Uterus (tissue), 4 donors: Measurements from ENCODE around the gene FMNL1. TPM values are rescaled to one million over a fixed set of nuclear protein-coding genes. Genes with fewer than 3 reads are reported as not detected.

ENCODE experiments used
- DNase-seq, 2 donors: peaks; one replicate each; pipeline ENCODE4 v3.0.0-alpha.2; 2019 to 2020
- H3K27ac ChIP-seq, 2 donors: fragments of 200-600 bp; sonication (generic); 1 replicate in 1 of 2; 2 replicates in 1 of 2; pipeline ENCODE4 v1.5.1; 2016 to 2018
- H3K27me3 ChIP-seq, 2 donors: fragments of 200-600 bp; sonication (generic); one replicate each; pipeline ENCODE4 v1.5.1; 2018 to 2019; ENCODE audit warnings: control low read depth in 1 of 2
- H3K36me3 ChIP-seq, 2 donors: fragments of 200-600 bp; sonication (generic); one replicate each; pipeline ENCODE4 v1.5.1; 2019; ENCODE audit warnings: control low read depth in 1 of 2
- H3K4me1 ChIP-seq, 2 donors: fragments of 200-600 bp; sonication (generic); one replicate each; pipeline ENCODE4 v1.5.1; 2018 to 2019; ENCODE audit warnings: control low read depth in 1 of 2
- H3K4me3 ChIP-seq, 2 donors: fragments of 200-600 bp; sonication (generic); 1 replicate in 1 of 2; 2 replicates in 1 of 2; pipeline ENCODE4 v1.5.1; 2018 to 2019; ENCODE audit warnings: mild to moderate bottlenecking in 1 of 2
- H3K9me3 ChIP-seq, 2 donors: fragments of 200-600 bp; sonication (generic); one replicate each; pipeline ENCODE4 v1.5.1; 2019; ENCODE audit warnings: control low read depth in 1 of 2
- POLR2A ChIP-seq, 2 donors: fragments of 450-650 bp; IDR thresholded peaks; one replicate each; pipeline ENCODE4 v1.6.1; 2016; ENCODE audit warnings: antibody characterized with exemption in 2 of 2, mild to moderate bottlenecking in 1 of 2, moderate library complexity in 1 of 2
- intact Hi-C: fragments of 100-400 bp; cut with DNase I; formaldehyde crosslinking; loops from one replicate; pipeline ENCODE4 v1.15.1; 2023; ENCODE audit warnings: low total_unique reads
- total RNA-seq, 4 donors: library from RNA; depleted of rRNA in 3 of 4; stranded (reverse); fragments of >200 nt in 3 of 4; gene quantifications; one replicate each; pipeline versions ENCODE4 v1.1.0 to v1.2.4, GENCODE V29; 2014 to 2023
- TF ChIP-seq, protein P1 (sequence below), 4 experiments: fragments of 200-600 bp in 2 of 4; fragments of 450-650 bp in 2 of 4; sonication (generic) in 2 of 4; IDR thresholded peaks; one replicate each; pipeline ENCODE4 v1.5.1; 2016 to 2019; ENCODE audit warnings: antibody characterized with exemption in 4 of 4, mild to moderate bottlenecking in 2 of 4, moderate library complexity in 1 of 4
- donor health status: DM: yes; HTN: yes; CAD: no.

FMNL1 gene
- total RNA-seq, 4 donors from 2014 or later: 2.6 to 12.3 (median 3.6) TPM

DNA sequence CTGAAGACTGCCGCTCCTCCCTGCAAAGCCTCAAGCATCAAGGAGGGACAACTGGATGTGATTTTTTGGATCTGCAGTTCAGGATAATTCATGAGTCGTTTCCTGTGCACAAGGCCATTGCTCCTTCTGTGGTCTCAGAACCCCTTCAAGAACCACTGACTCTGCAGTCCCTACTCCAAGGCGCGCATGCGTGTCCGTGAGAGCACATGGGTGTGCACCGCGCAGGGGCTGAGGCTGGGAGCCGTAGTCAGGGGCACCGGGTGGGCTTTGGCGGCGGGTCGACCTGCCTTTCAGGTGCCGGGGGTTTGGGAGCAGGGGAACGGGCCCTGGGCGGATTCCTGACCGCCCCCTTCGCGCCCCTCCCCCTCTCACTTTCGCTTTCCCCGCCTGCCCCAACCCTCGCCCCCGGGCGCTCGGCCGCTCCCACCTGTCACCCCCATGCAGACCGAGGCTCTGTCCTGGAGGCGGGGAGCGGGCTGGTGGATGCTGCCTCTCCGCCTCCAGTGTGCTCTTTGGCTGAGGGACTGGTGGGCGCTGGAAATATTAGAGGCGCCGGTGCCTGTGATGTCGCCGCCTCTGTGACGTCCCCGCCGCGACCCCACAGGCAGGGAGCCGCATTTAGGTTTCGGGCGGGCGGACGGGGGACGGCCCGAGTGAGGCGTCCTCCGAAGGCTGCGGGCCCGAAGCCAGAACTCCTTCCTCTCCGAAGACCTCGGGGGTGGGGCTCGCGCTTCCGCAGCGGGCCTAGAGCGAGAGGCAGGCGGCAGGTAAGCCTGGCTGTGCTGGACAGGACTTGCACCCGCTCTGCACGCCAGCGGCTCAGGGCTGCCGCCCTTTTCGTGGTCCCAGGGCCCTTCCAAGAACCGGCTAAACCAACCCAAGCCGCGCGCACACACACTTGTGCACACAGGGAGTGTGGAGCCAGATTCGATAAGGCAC is 40.2 kb downstream of the FMNL1 start, which contains the start of gene SPATA32:
Gene SPATA32, minus strand, starts transcription at position 518 of the 939 bp plus-strand sequence. Its CDS starts 78 bp downstream, at position 440.
- Histone ChIP-seq H3K4me1 (peaks cover 0 to 7% of the 10 kb centered on the region in 2 donors), H3K27me3 (no peaks in the 10 kb centered on the region), H3K27ac (peak within 1 kb of the TSS in 1 of 2 donors; percentile 40), H3K4me3 (peak within 1 kb of the TSS; percentile 47 to 71), H3K36me3 (no peaks in the 10 kb centered on the region), H3K9me3 (no peaks in the 10 kb centered on the region)
- no peak for TF ChIP-seq POLR2A (IDR thresholded peaks at IDR 0.05)
- TF ChIP-seq, protein P1, sequence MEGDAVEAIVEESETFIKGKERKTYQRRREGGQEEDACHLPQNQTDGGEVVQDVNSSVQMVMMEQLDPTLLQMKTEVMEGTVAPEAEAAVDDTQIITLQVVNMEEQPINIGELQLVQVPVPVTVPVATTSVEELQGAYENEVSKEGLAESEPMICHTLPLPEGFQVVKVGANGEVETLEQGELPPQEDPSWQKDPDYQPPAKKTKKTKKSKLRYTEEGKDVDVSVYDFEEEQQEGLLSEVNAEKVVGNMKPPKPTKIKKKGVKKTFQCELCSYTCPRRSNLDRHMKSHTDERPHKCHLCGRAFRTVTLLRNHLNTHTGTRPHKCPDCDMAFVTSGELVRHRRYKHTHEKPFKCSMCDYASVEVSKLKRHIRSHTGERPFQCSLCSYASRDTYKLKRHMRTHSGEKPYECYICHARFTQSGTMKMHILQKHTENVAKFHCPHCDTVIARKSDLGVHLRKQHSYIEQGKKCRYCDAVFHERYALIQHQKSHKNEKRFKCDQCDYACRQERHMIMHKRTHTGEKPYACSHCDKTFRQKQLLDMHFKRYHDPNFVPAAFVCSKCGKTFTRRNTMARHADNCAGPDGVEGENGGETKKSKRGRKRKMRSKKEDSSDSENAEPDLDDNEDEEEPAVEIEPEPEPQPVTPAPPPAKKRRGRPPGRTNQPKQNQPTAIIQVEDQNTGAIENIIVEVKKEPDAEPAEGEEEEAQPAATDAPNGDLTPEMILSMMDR (IDR thresholded peaks at IDR 0.05): no peak
- peak in 1 of 2 donors; percentile 52 for DNase-seq
- intact Hi-C loops: no loop called here

DNA sequence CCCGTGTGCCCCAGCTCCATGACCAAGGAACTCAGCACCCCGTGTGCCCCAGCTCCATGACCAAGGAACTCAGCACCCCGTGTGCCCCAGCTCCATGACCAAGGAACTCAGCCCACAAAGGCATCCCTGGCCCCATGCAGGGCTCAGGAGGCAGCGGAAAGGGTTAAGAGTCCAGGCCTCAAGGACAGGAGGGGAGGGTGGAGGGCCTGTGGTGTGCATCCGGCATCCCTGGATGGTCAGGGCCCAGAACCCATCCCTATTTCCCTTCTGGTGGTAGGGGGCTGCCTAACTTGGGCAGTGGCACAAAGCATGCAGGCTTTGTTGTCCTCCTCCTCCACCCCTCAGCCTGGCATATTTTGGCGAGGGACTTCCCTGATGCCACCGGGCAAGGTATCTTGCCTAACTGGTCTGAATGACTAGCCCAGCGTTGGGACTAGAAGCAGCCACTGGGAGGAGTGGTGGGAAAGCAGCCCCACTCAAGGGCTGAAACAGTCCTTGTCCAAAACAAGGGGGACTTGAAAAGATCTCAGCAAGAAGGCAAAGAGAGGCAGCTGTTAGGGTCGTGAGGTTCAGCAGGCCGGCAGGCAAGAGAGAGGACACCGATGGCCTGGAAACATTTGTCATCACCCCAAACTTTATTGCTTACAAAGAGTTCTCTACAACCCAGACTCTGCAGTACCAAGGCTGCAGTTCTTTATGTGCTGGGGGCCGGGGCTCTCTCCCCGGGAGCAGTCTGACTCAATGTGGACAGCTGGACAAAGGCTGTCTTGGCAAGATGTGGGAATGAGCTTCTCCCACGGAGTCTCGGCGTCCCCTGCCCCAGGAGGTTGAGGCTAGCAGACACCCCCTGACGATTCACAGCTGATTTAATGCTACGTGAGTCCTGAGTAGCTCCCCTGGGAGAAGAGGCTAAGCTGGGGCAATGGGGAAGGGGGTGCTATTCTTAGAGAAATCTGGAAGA is 41.1 kb downstream of the FMNL1 start:
- H3K36me3 ChIP-seq: no peaks in the 10 kb centered on the region
- no peak for DNase-seq
- no peak for TF ChIP-seq POLR2A (IDR thresholded peaks at IDR 0.05)
- TF ChIP-seq, protein P1 (IDR thresholded peaks at IDR 0.05): no peak

DNA sequence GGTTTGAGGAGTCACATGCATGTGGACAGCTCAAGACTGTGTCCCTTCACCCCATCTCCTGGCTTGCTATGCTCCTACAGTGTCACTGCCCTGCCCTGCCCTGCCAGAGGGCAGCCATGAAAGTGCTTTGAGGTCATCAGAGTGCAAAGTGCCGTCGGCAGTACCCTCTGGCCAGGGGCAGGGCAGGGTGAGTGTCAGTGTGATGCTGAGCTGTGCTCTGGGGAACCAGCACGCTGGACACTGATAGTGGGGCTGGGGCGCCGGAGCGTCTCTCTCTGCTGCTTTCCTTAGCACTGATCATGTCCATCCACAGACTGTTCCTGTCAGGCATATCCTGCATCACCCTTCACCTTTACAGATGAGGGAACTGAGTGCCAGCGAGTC is 41.8 kb downstream of the FMNL1 start:
- Histone ChIP-seq H3K9me3 (no peaks in the 10 kb centered on the region), H3K4me1 (peaks cover 0 to 7% of the 10 kb centered on the region in 2 donors), H3K36me3 (no peaks in the 10 kb centered on the region), H3K27ac (peak overlapping the region in 1 of 2 donors; percentile 9), H3K4me3 (no peak overlapping the region), H3K27me3 (no peaks in the 10 kb centered on the region)
- intact Hi-C loops: no loop called here
- TF ChIP-seq, protein P1 (IDR thresholded peaks at IDR 0.05): no peak
- no peak for TF ChIP-seq POLR2A (IDR thresholded peaks at IDR 0.05)
- no peak for DNase-seq

More for the DNA sequence above, 41.1 kb downstream of the FMNL1 start:
- Histone ChIP-seq H3K27ac (peak overlapping the region in 1 of 2 donors; percentile 9), H3K4me1 (peaks cover 0 to 7% of the 10 kb centered on the region in 2 donors), H3K4me3 (no peak overlapping the region), H3K9me3 (no peaks in the 10 kb centered on the region), H3K27me3 (no peaks in the 10 kb centered on the region)
- intact Hi-C loops: no loop called here

DNA sequence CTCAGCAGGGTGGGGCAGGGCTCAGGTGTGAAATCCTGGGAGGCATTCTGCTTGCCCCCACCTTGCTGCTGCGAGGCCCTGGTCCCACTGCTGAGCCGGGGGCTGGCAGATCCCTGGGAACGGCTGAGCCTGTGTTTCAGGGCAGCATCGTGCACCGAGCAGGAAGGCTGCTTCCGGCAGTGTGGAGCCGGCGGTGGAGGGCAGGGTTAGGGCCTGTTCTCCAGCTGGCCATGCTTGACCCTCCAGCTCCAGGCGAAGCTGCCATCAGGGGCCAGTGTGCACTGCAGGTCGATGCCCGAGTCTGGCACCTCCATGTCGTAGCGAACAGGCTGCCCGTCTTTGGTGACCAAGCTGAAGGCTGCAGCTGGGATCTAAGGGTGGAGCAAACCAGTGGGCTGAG is 42.7 kb downstream of the FMNL1 start:
- Histone ChIP-seq H3K27me3 (no peaks in the 10 kb centered on the region), H3K4me1 (peaks cover 0 to 7% of the 10 kb centered on the region in 2 donors), H3K27ac (no peak overlapping the region), H3K36me3 (no peaks in the 10 kb centered on the region), H3K9me3 (no peaks in the 10 kb centered on the region), H3K4me3 (no peak overlapping the region)
- no peak for DNase-seq
- intact Hi-C loops: no loop called here
- no peak for TF ChIP-seq POLR2A (IDR thresholded peaks at IDR 0.05)
- TF ChIP-seq, protein P1 (IDR thresholded peaks at IDR 0.05): no peak
